Retina (tissue), 1 donor: ENCODE measurements around the gene CHCHD4.
A peak's percentile ranks its signal among the peaks of the same experiment; 100 is the strongest.

Experiments
- DNase-seq: peaks from one replicate; pipeline ENCODE4 v3.0.0-alpha.2; 2016

The CHCHD4 gene

GRCh38 chr3:14124615-14125192 lies at the start of gene CHCHD4, which contains the start of gene TMEM43:
Gene CHCHD4, minus strand, starts transcription at chr3:14124870. Its CDS starts 194 bp downstream, at chr3:14124676.
Gene TMEM43, plus strand, starts transcription at chr3:14125052. Its CDS starts 142 bp downstream, at chr3:14125194.
- DNase-seq, result peak; percentile 96

- no peak for DNase-seq
Measured at GRCh38 chr3:14172496-14172895, 47.8 kb upstream of the CHCHD4 start.

- no peak for DNase-seq
Measured at GRCh38 chr3:14170531-14171159, 46.0 kb upstream of the CHCHD4 start.

- DNase-seq, result no peak
Measured at GRCh38 chr3:14169871-14170270, 45.2 kb upstream of the CHCHD4 start.

- DNase-seq, result no peak
Measured at GRCh38 chr3:14169435-14169834, 44.8 kb upstream of the CHCHD4 start.

- DNase-seq, result no peak
Measured at GRCh38 chr3:14166877-14167603, 42.4 kb upstream of the CHCHD4 start.

GRCh38 chr3:14162178-14162577 lies 37.5 kb upstream of the CHCHD4 start:
- DNase-seq, result no peak

- DNase-seq, result no peak
Measured at GRCh38 chr3:14161282-14161681, 36.6 kb upstream of the CHCHD4 start.

- no peak for DNase-seq
Measured at GRCh38 chr3:14159426-14159825, 34.8 kb upstream of the CHCHD4 start.

GRCh38 chr3:14158370-14158769 lies 33.7 kb upstream of the CHCHD4 start:
- DNase-seq, result no peak

- DNase-seq, result no peak
Measured at GRCh38 chr3:14157951-14158350, 33.3 kb upstream of the CHCHD4 start.

- DNase-seq, result no peak
Measured at GRCh38 chr3:14156843-14157561, 32.3 kb upstream of the CHCHD4 start.

- DNase-seq, result no peak
Measured at GRCh38 chr3:14156201-14156600, 31.5 kb upstream of the CHCHD4 start.

- DNase-seq, result no peak
Measured at GRCh38 chr3:14154895-14155440, 30.3 kb upstream of the CHCHD4 start.

GRCh38 chr3:14154276-14154675 lies 29.6 kb upstream of the CHCHD4 start:
- no peak for DNase-seq

GRCh38 chr3:14153663-14154062 lies 29.0 kb upstream of the CHCHD4 start:
- DNase-seq, result no peak

- no peak for DNase-seq
Measured at GRCh38 chr3:14152963-14153355, 28.3 kb upstream of the CHCHD4 start.

- DNase-seq, result no peak
Measured at GRCh38 chr3:14152233-14152962, 27.7 kb upstream of the CHCHD4 start.

- DNase-seq, result no peak
Measured at GRCh38 chr3:14151471-14152083, 26.9 kb upstream of the CHCHD4 start.

- no peak for DNase-seq
Measured at GRCh38 chr3:14150491-14151230, 26.0 kb upstream of the CHCHD4 start.

- no peak for DNase-seq
Measured at GRCh38 chr3:14150078-14150477, 25.4 kb upstream of the CHCHD4 start.
